Gastroesophageal sphincter (tissue), 2 donors: Measurements from ENCODE around the gene HEATR1.

Source experiments
- EP300 ChIP-seq: sonication (generic); formaldehyde crosslinking; IDR thresholded peaks from one replicate; pipeline ENCODE4 v1.6.1; 2017; ENCODE audit warnings: antibody characterized with exemption, mild to moderate bottlenecking
- POLR2A ChIP-seq, 2 donors: fragments of 450-650 bp; IDR thresholded peaks; one replicate each; pipeline ENCODE4 v1.6.1; 2017; ENCODE audit warnings: antibody characterized with exemption in 2 of 2, mild to moderate bottlenecking in 2 of 2, moderate library complexity in 1 of 2
- POLR2AphosphoS5 ChIP-seq: sonication (generic); formaldehyde crosslinking; IDR thresholded peaks from one replicate; pipeline ENCODE4 v1.6.1; 2017; ENCODE audit warnings: antibody characterized with exemption

- no peak for TF ChIP-seq POLR2AphosphoS5
- no peak for TF ChIP-seq EP300
- TF ChIP-seq POLR2A (IDR thresholded peaks at IDR 0.05): no peak
Observed at GRCh38 chr1:236612349-236612748, 8.0 kb upstream of the HEATR1 start.
